ENCODE measurements around the gene MGLL.

GRCh38 chr3:127763816-127764215, 58.5 kb downstream of the MGLL start:
- TF ChIP-seq CTCF (IDR thresholded peaks at IDR 0.05; ENCODE audit: borderline replicate concordance, extremely low read depth, low read length, poor library complexity, severe bottlenecking): no peak
- no peak for TF ChIP-seq EZH2 (IDR thresholded peaks at IDR 0.05; ENCODE audit: borderline replicate concordance, low read depth, low read length, severe bottlenecking)
